HG03139 (cell line): ENCODE results near the gene MTARC1.

Experiments
- ATAC-seq: cut with Tn5 transposase; IDR thresholded peaks from one replicate; pipeline ENCODE4 v1.9.1; 2021; ENCODE audit not compliant: unreplicated experiment

Gene MTARC1

GRCh38 chr1:220769205-220769604 is 17.5 kb upstream of the MTARC1 start:
- no peak for ATAC-seq

DNA sequence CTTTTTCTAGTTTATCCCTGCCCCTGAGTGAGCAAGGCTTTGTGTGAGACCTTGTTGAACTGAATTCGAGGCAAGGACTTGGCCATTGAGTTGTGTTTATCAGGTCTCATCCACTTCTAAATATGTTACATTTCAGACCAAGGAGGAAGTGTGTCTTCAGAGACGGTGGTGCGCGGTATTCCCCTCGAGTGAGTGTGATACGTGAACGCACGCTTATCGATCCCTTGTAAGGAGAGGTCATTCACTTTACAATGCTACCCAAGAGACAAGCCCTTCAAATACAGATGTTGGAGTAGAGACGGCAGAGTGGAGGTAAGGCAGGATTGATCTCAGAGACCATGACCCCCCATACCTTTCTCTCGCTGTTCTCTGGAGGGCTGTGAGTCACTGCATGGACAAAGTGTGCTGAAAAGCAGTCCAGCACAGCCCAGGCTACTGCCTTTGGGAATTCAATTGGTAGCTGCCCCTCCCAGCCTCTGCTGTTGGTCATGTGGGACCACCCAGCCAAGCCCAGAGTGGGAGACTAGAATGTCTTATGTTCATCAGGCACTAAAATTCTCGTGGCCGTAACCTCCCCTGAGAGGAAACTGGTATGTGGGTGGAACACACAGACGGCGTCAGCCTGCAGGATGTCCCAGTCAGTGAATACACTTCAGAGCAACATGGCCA is 16.3 kb upstream of the MTARC1 start:
- peak; percentile 64 for ATAC-seq

DNA sequence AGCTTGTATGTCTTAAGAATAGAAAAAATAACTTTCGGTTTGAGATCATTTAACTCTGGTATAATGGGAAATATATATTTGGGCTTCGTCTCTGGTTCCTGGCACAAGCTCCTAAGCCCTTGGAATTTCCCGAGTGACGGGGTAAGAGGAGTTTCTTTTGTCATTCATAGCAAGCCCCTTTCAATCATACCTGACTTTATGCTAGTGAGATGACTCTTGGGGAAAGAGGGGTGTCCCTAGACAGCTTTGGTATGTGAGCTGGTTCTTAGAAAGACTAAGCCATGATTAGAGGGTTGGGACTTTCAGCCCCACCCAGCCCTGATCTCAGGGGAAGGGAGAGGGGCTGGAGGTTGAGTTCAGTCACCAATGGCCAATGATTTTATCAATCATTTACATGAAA is 13.9 kb upstream of the MTARC1 start:
- no peak for ATAC-seq

- ATAC-seq: no peak
Measured at GRCh38 chr1:220775240-220775853, 11.4 kb upstream of the MTARC1 start.

DNA sequence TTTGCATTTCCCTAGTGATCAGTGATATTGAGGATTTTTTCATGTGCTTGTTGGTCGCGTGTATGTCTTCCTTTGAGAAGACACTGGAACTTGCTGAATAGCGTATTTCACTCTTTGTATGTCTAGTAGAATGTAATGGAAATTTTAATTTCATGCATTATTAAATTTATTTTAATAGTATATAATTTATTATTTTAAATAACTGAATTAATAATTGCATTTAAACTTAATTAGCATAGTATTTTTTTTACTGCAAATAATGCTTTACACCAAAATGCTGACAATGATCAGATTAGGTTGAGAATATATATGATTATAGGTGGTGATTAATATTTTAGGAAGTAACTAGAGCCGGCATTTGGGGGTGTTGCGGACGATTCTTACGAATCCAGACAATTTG is 10.5 kb upstream of the MTARC1 start:
- no peak for ATAC-seq

GRCh38 chr1:220776720-220777326 is 9.9 kb upstream of the MTARC1 start:
- peak; percentile 74 for ATAC-seq

DNA sequence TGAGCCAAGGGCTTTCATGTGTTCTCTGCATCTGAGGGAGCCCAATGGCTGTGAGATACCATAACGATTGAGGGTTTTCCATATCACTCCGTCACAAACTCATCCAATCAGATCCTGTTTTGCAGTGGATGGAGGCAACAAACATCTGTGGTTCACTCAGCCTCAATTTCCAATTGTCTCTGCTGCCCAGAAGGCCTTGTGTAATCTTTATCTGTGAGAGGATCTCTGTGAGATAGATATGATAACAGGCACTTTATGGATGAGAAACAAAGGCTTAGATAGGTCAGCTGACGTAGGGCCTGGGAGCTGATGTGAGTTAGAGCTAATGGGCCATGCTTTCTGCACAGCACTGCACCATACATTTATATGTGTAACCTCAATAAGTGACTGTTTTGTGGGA is 3.3 kb upstream of the MTARC1 start:
- no peak for ATAC-seq

DNA sequence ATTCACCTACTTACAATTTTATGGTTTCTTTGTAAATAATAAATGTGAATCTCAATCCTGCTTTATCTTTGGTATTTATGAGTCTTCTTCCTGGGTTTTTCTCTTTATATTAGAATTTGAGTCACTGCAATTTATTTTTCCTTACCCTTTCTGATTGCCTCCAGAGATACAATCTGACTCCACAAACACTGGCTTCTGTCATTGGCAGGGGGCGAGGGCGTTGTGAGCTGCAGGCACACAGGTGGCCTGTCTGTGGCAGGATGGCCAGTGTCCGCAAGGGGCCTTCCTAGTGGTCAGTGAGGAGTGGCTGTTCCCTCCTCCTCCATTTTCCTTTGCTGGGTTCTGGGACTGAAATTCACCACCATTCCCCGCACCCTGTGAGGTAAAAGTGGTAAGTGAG is 2.0 kb upstream of the MTARC1 start:
- ATAC-seq: no peak

GRCh38 chr1:220785166-220786056 is 1.3 kb upstream of the MTARC1 start:
- ATAC-seq: no peak

DNA sequence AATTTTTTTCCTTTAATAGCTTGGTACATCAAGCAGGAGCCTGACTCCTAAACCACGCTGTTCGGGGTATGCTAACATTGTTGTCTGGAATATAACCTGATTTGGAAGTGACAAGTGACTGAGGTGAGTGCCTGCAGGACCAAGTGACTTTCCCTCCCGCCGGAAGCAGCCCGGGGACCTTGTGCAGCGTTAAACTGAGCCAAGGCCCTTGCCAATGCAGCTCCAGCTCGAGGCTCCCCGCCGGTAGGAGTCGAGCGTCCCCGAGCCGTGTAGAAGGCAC is 716 bp upstream of the MTARC1 start:
- ATAC-seq: no peak

DNA sequence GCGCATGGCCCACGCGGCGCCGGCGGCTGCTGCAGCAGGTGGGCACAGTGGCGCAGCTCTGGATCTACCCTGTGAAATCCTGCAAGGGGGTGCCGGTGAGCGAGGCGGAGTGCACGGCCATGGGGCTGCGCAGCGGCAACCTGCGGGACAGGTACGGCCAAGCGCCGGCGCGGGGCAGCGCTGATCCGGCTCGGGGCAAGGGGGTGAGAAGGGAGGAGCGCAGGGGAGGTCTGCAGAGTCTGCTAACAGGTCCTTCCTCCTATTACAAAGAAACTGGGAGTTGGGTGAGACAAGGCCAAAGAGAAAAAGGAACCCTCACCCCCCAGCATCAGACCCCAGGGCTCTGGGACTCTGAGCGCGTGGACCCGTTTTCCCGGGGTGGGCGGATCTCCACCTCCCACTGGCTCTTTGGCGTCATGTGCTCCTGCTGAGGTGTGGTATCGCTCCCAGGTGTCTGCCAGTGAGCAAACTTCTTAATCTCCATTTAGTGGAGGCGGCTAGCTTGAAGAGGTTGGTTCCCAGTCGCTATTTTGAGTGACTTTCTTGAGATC is 431 bp downstream of the MTARC1 start:
- ATAC-seq: peak; percentile 38

GRCh38 chr1:220788900-220789299 is 2.2 kb downstream of the MTARC1 start:
- ATAC-seq: no peak

- no peak for ATAC-seq
Measured at GRCh38 chr1:220789532-220790147, 2.9 kb downstream of the MTARC1 start.

DNA sequence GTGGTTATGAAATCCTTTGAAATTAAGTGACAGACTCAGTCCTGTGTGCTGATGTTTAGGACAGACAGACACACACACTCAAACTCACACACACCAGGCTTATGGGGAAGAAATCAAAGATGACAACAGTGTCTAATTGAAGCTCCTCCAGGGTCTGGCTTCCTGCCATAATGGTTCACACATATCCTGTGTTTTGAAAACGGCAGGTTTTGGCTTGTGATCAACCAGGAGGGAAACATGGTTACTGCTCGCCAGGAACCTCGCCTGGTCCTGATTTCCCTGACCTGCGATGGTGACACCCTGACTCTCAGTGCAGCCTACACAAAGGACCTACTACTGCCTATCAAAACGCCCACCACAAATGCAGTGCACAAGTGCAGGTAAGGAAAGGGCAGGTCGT is 4.6 kb downstream of the MTARC1 start:
- no peak for ATAC-seq

DNA sequence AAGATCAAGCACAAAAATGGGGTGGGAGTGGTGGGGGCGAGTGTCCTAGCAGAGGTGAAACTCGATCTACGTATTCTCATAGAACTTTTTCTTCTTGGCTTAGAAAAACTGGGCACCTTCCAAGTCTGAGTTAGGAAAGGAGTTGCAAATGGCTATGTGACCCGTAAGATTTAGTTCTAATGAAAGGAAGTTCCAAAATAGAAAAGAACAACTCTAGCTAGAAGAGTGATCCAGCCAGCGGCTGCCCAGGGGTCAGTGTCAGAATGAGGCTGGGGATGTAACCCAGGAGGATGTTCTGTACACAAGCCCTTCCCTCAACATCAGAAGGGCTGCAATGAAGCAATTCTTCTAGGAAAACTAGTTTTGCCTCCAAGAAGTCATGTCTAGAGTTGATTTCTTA is 5.2 kb downstream of the MTARC1 start:
- no peak for ATAC-seq

- ATAC-seq: no peak
Measured at GRCh38 chr1:220796530-220796929, 9.8 kb downstream of the MTARC1 start.

DNA sequence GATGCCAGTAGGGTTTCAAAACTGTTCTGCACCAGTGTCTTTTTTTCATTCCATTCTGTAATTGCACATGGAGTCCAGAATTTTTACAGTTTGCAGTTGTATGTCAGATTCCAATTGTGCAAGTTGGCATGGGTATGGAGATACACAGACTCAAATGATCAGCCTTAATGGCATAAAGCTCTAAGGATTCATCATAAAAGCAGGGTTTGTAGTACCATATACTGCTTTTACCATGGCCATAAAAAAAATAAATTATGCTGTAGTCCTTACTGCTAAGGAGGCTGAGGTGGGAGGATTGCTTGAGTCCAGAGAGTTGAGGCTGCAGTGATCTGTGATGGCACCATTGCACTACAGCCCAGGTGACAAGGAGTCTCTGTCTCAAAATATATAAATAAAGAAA is 10.3 kb downstream of the MTARC1 start:
- no peak for ATAC-seq

DNA sequence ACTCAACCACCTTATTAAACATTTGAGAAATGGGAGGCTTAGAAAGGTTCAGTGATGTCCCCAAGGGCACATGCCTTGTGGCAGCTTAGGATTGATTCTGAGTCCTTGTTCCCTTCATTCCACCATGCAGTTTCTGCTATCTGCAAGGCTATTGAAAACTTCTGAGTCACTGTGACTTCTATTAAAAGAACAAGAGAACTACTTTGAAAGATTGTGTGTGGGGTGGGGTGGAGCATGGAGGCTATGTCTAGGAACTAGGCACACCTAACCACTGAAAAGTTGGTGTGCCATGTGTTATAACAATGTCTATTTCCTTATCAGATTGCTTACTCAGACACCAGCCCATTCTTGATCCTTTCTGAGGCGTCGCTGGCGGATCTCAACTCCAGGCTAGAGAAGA is 10.8 kb downstream of the MTARC1 start:
- no peak for ATAC-seq

DNA sequence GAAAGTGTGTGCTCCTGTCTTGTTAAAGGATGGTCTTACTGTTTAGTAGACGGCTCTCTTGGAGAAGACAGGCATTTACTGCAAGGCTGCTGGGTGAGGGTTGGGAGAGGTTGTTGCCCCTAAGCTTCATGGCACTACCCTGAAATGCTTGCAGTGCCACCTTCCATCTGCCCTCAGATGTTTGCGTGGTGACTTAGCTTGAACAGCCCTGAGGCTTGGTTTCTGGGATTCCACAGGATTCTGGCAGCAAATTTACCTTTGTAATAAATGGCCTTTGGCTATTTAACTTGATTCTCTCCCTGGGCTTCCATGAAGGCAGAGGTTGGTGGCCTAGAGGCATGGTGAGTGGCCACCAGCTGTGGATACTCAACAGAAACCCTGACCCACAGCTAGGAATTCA is 11.6 kb downstream of the MTARC1 start:
- no peak for ATAC-seq

GRCh38 chr1:220800262-220800661 is 13.5 kb downstream of the MTARC1 start:
- no peak for ATAC-seq
